ENCODE measurements around the gene HEPACAM2.

HEPACAM2 gene

DNA sequence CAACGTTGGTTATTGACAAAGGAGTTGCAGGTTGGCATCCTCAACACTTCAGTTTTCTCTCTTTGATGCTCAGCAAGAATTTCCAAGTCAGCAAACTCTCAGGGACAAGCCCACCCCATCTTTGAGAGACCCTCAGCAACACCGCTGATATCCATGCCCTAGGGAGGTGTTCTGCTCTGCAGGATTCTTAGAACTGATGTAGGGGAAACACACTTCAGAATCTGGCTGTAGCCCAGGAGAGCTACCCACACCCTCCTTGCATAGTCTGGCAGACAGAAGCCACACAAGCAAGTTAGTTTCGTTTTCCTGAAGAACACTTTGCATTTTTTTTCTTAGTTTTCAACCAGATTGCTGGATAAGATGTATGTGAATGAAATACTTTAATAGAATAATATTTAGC lies 78.9 kb downstream of the HEPACAM2 start:
- H3K79me2 ChIP-seq (ENCODE audit: insufficient read depth, low read length) = no peaks in the 10 kb centered on the region
- no peak overlapping the region for H3K9ac ChIP-seq (ENCODE audit: low read length)
- H3K27me3 ChIP-seq (ENCODE audit: low read length) = no peaks in the 10 kb centered on the region
- H3K4me2 ChIP-seq (ENCODE audit: low read depth, low read length, poor library complexity, severe bottlenecking) = peak overlapping the region; percentile 34
- H4K20me1 ChIP-seq (ENCODE audit: low read depth, low read length) = no peaks in the 10 kb centered on the region
- no peaks in the 10 kb centered on the region for H3K9me3 ChIP-seq (ENCODE audit: insufficient read depth, low read length)
- H2AFZ ChIP-seq (ENCODE audit: low read depth, low read length, severe bottlenecking) = no peak overlapping the region
- H3K27ac ChIP-seq (ENCODE audit: low read depth, low read length) = no peak overlapping the region
- H3K4me3 ChIP-seq (ENCODE audit: insufficient read depth, low read length, poor library complexity, severe bottlenecking) = peak overlapping the region; percentile 10
- no peaks in the 10 kb centered on the region for H3F3A ChIP-seq (ENCODE audit: insufficient read depth)
- no peaks in the 10 kb centered on the region for H3K36me3 ChIP-seq (ENCODE audit: low read length)
- no peaks in the 10 kb centered on the region for H3K9me2 ChIP-seq (replicated peaks; ENCODE audit: insufficient read depth, low read length)
- TF ChIP-seq, protein P1, sequence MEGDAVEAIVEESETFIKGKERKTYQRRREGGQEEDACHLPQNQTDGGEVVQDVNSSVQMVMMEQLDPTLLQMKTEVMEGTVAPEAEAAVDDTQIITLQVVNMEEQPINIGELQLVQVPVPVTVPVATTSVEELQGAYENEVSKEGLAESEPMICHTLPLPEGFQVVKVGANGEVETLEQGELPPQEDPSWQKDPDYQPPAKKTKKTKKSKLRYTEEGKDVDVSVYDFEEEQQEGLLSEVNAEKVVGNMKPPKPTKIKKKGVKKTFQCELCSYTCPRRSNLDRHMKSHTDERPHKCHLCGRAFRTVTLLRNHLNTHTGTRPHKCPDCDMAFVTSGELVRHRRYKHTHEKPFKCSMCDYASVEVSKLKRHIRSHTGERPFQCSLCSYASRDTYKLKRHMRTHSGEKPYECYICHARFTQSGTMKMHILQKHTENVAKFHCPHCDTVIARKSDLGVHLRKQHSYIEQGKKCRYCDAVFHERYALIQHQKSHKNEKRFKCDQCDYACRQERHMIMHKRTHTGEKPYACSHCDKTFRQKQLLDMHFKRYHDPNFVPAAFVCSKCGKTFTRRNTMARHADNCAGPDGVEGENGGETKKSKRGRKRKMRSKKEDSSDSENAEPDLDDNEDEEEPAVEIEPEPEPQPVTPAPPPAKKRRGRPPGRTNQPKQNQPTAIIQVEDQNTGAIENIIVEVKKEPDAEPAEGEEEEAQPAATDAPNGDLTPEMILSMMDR (IDR thresholded peaks at IDR 0.05; ENCODE audit: insufficient read depth, low read length, poor library complexity, severe bottlenecking) = no peak
- no peak for TF ChIP-seq EZH2phosphoT487 (conservative IDR thresholded peaks at IDR 0.05; ENCODE audit: low read length)

DNA sequence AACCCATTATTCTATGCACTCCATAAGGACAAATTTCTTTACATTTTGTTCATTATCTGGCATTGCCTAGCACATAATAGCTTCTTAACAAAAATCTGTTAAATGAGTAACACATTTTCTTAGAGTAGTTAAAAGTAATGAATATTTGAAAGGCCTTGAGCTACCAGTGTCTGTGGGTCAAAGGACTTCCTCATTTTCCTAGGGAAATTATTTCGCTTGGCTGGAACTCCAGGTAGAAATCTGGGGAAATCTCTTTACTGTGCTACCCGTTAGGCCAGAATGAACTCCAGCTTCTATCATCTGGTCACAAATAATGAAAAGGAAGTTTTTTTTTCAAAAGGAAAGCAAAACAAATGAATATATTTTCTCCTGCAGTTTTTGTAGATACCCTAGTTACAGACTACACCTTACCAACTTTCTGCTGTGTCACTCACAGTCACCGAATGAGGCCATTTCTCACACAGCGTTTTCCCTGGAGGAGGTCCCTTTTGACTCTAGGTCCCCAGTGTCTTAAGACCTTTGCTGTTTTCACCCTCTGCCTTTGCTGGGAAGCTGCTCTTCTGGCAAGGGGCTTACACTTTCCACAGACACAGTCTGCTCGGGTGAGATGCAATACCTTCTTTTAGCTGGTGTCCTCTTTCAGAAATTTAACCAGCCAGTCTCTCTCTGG lies 79.7 kb downstream of the HEPACAM2 start:
- Histone ChIP-seq H4K20me1 (ENCODE audit: low read depth, low read length) (no peaks in the 10 kb centered on the region), H3F3A (ENCODE audit: insufficient read depth) (no peaks in the 10 kb centered on the region), H3K4me2 (ENCODE audit: low read depth, low read length, poor library complexity, severe bottlenecking) (no peak overlapping the region), H3K79me2 (ENCODE audit: insufficient read depth, low read length) (no peaks in the 10 kb centered on the region), H3K4me3 (ENCODE audit: insufficient read depth, low read length, poor library complexity, severe bottlenecking) (no peak overlapping the region), H3K9me2 (replicated peaks; ENCODE audit: insufficient read depth, low read length) (no peaks in the 10 kb centered on the region), H3K9me3 (ENCODE audit: insufficient read depth, low read length) (no peaks in the 10 kb centered on the region), H3K36me3 (ENCODE audit: low read length) (no peaks in the 10 kb centered on the region), H3K27me3 (ENCODE audit: low read length) (no peaks in the 10 kb centered on the region), H2AFZ (ENCODE audit: low read depth, low read length, severe bottlenecking) (no peak overlapping the region), H3K27ac (ENCODE audit: low read depth, low read length) (no peak overlapping the region), H3K9ac (ENCODE audit: low read length) (no peak overlapping the region)
- TF ChIP-seq EZH2phosphoT487 (conservative IDR thresholded peaks at IDR 0.05; ENCODE audit: low read length) = no peak

DNA sequence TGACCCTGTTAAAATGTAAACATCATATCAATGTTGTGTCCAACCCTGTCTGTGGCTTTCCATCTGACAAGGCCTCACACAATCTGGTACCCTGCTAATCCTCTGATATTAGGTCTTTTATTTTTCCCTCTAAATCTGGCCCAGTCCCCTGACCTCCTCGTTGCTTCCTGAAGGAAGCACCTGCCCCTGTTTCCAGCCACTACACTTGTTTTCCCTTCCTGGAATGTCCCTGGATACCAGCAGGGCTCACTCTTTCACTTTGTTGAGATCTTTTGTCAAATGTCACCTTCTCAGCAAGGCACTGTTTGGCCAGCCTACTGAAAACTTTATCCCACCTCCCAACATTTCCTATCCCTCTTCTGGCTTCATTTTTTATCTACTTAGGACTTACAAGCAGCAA lies 80.2 kb downstream of the HEPACAM2 start:
- TF ChIP-seq, protein P1 (IDR thresholded peaks at IDR 0.05; ENCODE audit: insufficient read depth, low read length, poor library complexity, severe bottlenecking) = no peak
- no peak for TF ChIP-seq EZH2phosphoT487 (conservative IDR thresholded peaks at IDR 0.05; ENCODE audit: low read length)
- H3K79me2 ChIP-seq (ENCODE audit: insufficient read depth, low read length) = no peaks in the 10 kb centered on the region
- no peaks in the 10 kb centered on the region for H3K9me3 ChIP-seq (ENCODE audit: insufficient read depth, low read length)
- no peak overlapping the region for H3K4me2 ChIP-seq (ENCODE audit: low read depth, low read length, poor library complexity, severe bottlenecking)
- no peak overlapping the region for H3K27ac ChIP-seq (ENCODE audit: low read depth, low read length)
- no peaks in the 10 kb centered on the region for H3K9me2 ChIP-seq (replicated peaks; ENCODE audit: insufficient read depth, low read length)
- H3K36me3 ChIP-seq (ENCODE audit: low read length) = no peaks in the 10 kb centered on the region
- H3K9ac ChIP-seq (ENCODE audit: low read length) = no peak overlapping the region
- no peak overlapping the region for H2AFZ ChIP-seq (ENCODE audit: low read depth, low read length, severe bottlenecking)
- H3F3A ChIP-seq (ENCODE audit: insufficient read depth) = no peaks in the 10 kb centered on the region
- H3K27me3 ChIP-seq (ENCODE audit: low read length) = no peaks in the 10 kb centered on the region
- H3K4me3 ChIP-seq (ENCODE audit: insufficient read depth, low read length, poor library complexity, severe bottlenecking) = no peak overlapping the region
- H4K20me1 ChIP-seq (ENCODE audit: low read depth, low read length) = no peaks in the 10 kb centered on the region

DNA sequence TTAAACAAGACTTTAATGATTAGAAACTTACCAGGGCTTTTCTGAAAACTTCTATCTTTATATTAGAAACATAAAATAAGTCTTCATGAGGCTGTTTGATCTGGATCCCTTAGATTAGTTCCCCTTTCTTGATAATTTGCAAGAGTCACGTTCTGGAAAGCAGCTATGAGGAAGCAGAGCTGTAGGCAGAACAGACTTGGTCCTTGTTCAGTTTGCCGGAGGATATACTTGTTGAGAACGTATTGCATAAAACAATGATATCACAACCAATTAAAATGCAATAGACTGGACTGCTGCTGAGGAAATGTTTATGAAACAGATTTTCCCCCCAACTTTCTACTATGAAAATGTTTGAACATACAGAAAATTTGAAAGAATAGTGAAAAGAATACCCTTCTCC lies 80.9 kb downstream of the HEPACAM2 start:
- no peak for TF ChIP-seq EZH2phosphoT487 (conservative IDR thresholded peaks at IDR 0.05; ENCODE audit: low read length)
- TF ChIP-seq, protein P1 (IDR thresholded peaks at IDR 0.05; ENCODE audit: insufficient read depth, low read length, poor library complexity, severe bottlenecking) = no peak
- Histone ChIP-seq H3K27me3 (ENCODE audit: low read length) (no peaks in the 10 kb centered on the region), H3K36me3 (ENCODE audit: low read length) (no peaks in the 10 kb centered on the region), H3F3A (ENCODE audit: insufficient read depth) (no peaks in the 10 kb centered on the region), H3K9ac (ENCODE audit: low read length) (no peak overlapping the region), H3K9me2 (replicated peaks; ENCODE audit: insufficient read depth, low read length) (no peaks in the 10 kb centered on the region), H3K27ac (ENCODE audit: low read depth, low read length) (no peak overlapping the region), H3K4me3 (ENCODE audit: insufficient read depth, low read length, poor library complexity, severe bottlenecking) (no peak overlapping the region), H4K20me1 (ENCODE audit: low read depth, low read length) (no peaks in the 10 kb centered on the region), H2AFZ (ENCODE audit: low read depth, low read length, severe bottlenecking) (no peak overlapping the region), H3K9me3 (ENCODE audit: insufficient read depth, low read length) (no peaks in the 10 kb centered on the region), H3K79me2 (ENCODE audit: insufficient read depth, low read length) (no peaks in the 10 kb centered on the region), H3K4me2 (ENCODE audit: low read depth, low read length, poor library complexity, severe bottlenecking) (no peak overlapping the region)
